GM19025 (cell line): Measurements from ENCODE around the gene IRF4.

Experiments used
- ATAC-seq: cut with Tn5 transposase; IDR thresholded peaks from one replicate; pipeline ENCODE4 v1.9.1; 2021; ENCODE audit warnings: mild to moderate bottlenecking, low read depth, moderate library complexity; ENCODE audit not compliant: unreplicated experiment

IRF4 gene

GRCh38 chr6:436308-437036, 44.9 kb downstream of the IRF4 start:
- ATAC-seq, result no peak

GRCh38 chr6:437037-437392, 45.5 kb downstream of the IRF4 start:
- ATAC-seq, result no peak

- no peak for ATAC-seq
Measured at GRCh38 chr6:438634-439170, 47.1 kb downstream of the IRF4 start.

- no peak for ATAC-seq
Measured at GRCh38 chr6:439641-440167, 48.2 kb downstream of the IRF4 start.

GRCh38 chr6:441126-441920, 49.8 kb downstream of the IRF4 start:
- ATAC-seq, result no peak

- ATAC-seq, result no peak
Measured at GRCh38 chr6:443621-444159, 52.1 kb downstream of the IRF4 start.

GRCh38 chr6:444653-445275, 53.2 kb downstream of the IRF4 start:
- ATAC-seq, result no peak

GRCh38 chr6:445571-446417, 54.2 kb downstream of the IRF4 start:
- no peak for ATAC-seq

- ATAC-seq, result no peak
Measured at GRCh38 chr6:446418-447366, 55.1 kb downstream of the IRF4 start.

GRCh38 chr6:447381-448165, 56.0 kb downstream of the IRF4 start:
- no peak for ATAC-seq

GRCh38 chr6:448296-449056, 56.9 kb downstream of the IRF4 start:
- no peak for ATAC-seq

- no peak for ATAC-seq
Measured at GRCh38 chr6:449057-449430, 57.5 kb downstream of the IRF4 start.

GRCh38 chr6:449486-450419, 58.2 kb downstream of the IRF4 start:
- no peak for ATAC-seq

GRCh38 chr6:451336-451735, 59.8 kb downstream of the IRF4 start:
- no peak for ATAC-seq

GRCh38 chr6:451847-452246, 60.3 kb downstream of the IRF4 start:
- no peak for ATAC-seq

GRCh38 chr6:452301-453067, 60.9 kb downstream of the IRF4 start:
- ATAC-seq, result no peak
